ENCODE data around the gene HDAC9. TPM values are rescaled to one million over a fixed set of nuclear protein-coding genes. Genes with fewer than 3 reads are reported as not detected.

Gene HDAC9
- total RNA-seq, 1 experiment from 2014 or later = 2.1 TPM

DNA sequence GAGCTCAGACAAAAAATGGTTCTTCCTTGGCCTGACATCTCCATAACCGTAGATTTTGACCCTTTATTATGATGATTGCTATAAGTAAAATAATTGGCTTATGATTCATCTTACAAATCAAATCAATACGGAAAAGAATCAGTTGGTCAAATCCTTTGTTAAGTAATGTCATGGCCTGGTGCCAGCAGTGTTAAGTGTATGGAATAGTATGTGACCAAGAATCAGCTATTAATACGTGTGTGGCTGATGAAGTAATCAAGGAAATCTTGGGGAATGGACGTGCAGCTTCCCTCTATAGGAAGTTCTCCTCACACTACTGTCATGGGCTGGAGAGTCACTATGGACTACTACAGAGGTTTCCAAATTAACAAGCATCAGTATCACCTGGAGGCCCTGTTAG lies 391.3 kb downstream of the HDAC9 start:
- H3K4me3 ChIP-seq (ENCODE audit: insufficient read depth, low read depth, low read length) = no peak overlapping the region
- no peaks in the 10 kb centered on the region for H3K36me3 ChIP-seq (replicated peaks; ENCODE audit: control insufficient read depth, insufficient read depth, low read length)
- H3K27me3 ChIP-seq (ENCODE audit: control insufficient read depth, insufficient read depth, low read length) = no peaks in the 10 kb centered on the region
- no peak for DNase-seq

DNA sequence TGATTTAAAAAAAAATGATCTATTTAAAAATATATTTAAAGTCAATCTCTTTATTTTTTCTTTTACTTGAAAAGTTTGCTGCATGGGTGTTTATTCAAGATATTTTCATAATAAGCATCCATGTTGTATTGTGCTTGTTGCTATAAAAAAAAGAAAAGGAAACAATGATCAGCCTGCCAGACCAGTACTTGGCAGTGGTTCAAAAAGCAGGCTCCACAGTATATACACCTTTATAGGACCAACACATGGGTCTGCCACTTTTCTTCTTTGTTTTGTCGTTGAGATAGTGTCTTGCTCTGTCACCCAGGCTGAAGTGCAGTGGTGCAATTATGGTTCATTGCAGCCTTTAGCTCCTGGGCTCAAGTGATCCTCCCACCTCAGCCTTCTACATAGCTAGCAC lies 393.9 kb downstream of the HDAC9 start:
- no peak for DNase-seq
- no peaks in the 10 kb centered on the region for H3K27me3 ChIP-seq (ENCODE audit: control insufficient read depth, insufficient read depth, low read length)
- H3K4me3 ChIP-seq (ENCODE audit: insufficient read depth, low read depth, low read length) = no peak overlapping the region
- H3K36me3 ChIP-seq (replicated peaks; ENCODE audit: control insufficient read depth, insufficient read depth, low read length) = no peaks in the 10 kb centered on the region

DNA sequence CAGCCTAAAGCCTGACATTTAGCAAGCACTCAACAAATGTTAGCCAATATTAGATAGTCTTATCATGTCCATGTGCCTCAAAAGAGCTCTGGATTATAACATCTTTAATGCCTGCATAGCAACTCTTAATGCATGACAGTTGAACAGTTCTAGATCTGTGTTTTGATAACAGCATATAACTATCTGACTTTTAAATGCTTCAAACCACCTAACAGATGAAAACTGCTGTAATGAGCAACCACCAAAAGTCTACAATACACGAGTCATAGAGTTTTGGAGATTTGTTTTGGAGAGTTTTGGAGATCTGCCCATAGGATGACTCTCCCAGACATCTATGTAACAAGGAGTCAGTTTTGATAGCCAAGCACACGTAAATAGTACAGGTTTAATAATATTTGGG lies 394.6 kb downstream of the HDAC9 start:
- no peaks in the 10 kb centered on the region for H3K27me3 ChIP-seq (ENCODE audit: control insufficient read depth, insufficient read depth, low read length)

DNA sequence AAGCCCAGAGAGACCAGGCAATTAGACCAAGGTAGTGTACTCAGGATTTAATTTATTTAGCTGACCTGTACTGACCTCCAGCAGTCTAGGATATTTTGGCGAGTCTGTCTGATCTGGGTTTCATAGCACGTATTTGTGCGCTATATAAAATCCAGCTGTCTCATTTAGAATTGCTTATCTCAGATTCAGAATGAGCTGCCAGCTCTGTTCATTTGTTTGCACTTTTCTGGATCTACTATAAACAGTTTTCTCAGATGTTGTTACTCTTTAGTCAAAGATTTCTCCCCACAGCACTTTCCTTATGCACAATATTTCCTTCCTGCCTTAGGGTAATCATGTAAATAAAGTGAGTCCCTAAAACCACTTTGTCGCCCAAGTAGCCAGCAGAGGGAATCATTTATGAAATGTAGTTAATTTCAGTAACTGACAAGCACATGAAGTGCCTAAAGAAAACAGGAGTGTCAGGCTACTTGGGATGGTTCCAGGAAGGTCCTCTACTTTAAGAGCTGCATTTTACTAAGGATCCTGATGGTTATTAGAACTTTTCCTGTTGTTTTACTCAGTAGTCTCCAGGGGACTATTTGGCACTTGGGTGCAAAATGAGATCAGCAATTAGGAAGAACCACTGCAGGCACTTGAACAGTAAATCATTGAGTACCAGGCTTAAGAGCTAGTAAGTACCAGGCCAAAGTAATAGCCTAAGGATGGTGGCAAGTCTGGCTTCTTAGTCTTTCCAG lies 395.5 kb downstream of the HDAC9 start:
- no peak for DNase-seq
- Histone ChIP-seq H3K27me3 (ENCODE audit: control insufficient read depth, insufficient read depth, low read length) (no peaks in the 10 kb centered on the region), H3K36me3 (replicated peaks; ENCODE audit: control insufficient read depth, insufficient read depth, low read length) (no peaks in the 10 kb centered on the region), H3K4me3 (ENCODE audit: insufficient read depth, low read depth, low read length) (no peak overlapping the region)

More for the DNA sequence above, 394.6 kb downstream of the HDAC9 start:
- no peak for DNase-seq
- Histone ChIP-seq H3K36me3 (replicated peaks; ENCODE audit: control insufficient read depth, insufficient read depth, low read length) (no peaks in the 10 kb centered on the region), H3K4me3 (ENCODE audit: insufficient read depth, low read depth, low read length) (no peak overlapping the region)

DNA sequence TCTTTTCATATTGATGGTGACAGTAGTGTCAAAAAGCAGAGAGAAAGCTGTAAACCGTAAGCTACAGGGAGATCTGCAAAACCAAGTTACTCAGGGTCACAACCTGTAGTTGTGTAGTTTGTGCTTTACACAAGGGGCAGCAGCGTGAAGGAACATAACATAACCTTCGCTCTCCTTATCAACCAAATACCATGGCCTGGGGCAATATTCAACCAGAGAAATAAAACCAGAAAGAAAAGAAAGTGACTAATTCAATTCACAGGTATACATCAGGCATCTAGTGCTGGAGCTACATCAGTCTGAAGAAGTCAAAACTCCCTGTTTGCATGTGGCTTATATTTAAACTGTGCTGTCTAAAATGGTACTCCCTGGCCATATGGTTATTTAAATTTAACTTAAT lies 397.6 kb downstream of the HDAC9 start:
- Histone ChIP-seq H3K36me3 (replicated peaks; ENCODE audit: control insufficient read depth, insufficient read depth, low read length) (no peaks in the 10 kb centered on the region), H3K27me3 (ENCODE audit: control insufficient read depth, insufficient read depth, low read length) (no peaks in the 10 kb centered on the region), H3K4me3 (ENCODE audit: insufficient read depth, low read depth, low read length) (no peak overlapping the region)
- DNase-seq = no peak

DNA sequence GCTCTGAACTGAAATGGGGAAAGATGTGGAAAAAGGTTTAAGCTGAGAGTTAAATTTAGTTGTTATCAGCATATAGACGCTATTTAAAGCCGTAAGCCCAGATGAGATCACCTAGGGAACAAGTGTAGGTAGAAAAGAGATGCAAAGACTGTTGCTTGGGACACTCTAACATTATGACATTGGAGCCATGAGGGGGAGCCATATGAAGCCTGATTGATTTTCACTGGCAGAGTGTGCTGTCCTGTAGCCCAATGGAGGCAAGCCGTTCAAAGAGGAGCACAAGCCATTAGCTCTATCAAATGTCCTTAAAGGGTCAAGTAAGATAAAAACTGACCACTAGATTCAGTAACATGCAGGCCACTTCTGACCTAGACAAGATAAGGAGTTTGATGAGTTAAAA lies 398.6 kb downstream of the HDAC9 start:
- DNase-seq = peak; percentile 7
- no peak overlapping the region for H3K4me3 ChIP-seq (ENCODE audit: insufficient read depth, low read depth, low read length)
- H3K27me3 ChIP-seq (ENCODE audit: control insufficient read depth, insufficient read depth, low read length) = no peaks in the 10 kb centered on the region
- no peaks in the 10 kb centered on the region for H3K36me3 ChIP-seq (replicated peaks; ENCODE audit: control insufficient read depth, insufficient read depth, low read length)

DNA sequence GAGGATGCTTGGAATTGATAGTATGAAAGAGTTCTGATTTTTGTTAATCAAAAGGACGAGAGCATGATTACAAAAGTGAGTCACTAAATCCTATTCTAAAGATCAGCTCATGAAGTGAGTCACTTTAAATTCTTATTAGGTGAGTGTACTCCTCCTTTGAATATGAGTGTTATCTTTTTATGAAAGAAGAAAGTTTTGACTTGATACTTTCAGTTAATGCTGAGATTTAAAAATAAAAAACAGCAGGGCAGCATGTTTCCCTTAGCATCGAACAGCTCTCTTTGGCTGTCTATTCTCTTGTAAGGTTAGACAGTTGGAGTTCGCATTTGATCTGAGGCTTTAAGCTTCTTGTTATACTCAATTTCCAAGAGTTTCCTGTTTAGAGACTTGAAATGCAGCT lies 399.9 kb downstream of the HDAC9 start:
- Histone ChIP-seq H3K4me3 (ENCODE audit: insufficient read depth, low read depth, low read length) (no peak overlapping the region), H3K36me3 (replicated peaks; ENCODE audit: control insufficient read depth, insufficient read depth, low read length) (no peaks in the 10 kb centered on the region), H3K27me3 (ENCODE audit: control insufficient read depth, insufficient read depth, low read length) (no peaks in the 10 kb centered on the region)
- no peak for DNase-seq

DNA sequence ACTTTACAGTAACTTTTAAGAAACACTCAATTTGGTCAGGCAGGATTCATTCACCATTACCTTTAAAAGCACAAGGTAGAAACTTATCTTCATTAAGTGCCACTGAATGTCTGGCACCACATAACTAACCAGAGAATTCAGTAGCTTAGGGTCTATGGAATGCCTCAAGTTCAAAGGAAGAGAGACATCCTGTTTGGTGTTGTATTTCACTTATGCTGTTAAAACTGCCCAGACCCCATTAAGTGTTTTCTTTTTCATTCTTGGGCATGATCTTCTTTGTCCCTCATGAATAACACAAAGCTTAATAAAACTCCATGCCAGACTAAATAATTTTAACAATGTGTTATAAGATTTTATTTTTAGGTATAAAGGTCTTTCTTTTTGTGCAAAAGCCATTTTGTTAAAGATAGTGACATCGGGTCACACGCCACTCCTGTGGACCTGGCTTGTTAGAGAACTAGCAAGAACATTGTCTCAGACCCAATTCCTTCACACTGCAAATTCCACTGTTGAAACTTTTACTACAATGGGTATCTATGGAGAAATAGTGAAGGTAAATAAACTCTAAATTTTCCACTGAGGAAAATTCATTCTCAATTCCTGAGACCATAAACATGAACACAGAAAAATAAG lies 400.9 kb downstream of the HDAC9 start:
- Histone ChIP-seq H3K27me3 (ENCODE audit: control insufficient read depth, insufficient read depth, low read length) (no peaks in the 10 kb centered on the region), H3K36me3 (replicated peaks; ENCODE audit: control insufficient read depth, insufficient read depth, low read length) (no peaks in the 10 kb centered on the region), H3K4me3 (ENCODE audit: insufficient read depth, low read depth, low read length) (no peak overlapping the region)
- no peak for DNase-seq

DNA sequence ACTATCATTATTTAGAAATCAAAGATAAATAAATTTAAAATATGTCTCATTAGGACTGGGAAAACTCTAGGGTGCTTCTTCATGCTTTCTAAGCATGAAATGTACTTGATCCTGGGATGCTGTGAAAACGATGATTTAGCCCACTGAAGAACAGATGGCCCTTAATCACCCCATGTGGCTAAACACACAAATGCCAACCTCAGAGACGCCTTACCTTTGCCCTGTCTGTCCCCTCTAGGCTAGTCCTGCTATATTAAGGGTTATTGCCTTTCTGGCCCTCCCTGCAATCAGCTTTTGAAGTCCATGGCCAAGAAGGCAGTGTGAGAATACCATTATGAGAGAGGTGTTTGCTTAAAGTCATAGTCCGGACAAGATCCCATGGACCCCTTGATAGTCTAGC lies 404.7 kb downstream of the HDAC9 start:
- Histone ChIP-seq H3K36me3 (replicated peaks; ENCODE audit: control insufficient read depth, insufficient read depth, low read length) (no peaks in the 10 kb centered on the region), H3K27me3 (ENCODE audit: control insufficient read depth, insufficient read depth, low read length) (no peaks in the 10 kb centered on the region)
- DNase-seq = no peak

DNA sequence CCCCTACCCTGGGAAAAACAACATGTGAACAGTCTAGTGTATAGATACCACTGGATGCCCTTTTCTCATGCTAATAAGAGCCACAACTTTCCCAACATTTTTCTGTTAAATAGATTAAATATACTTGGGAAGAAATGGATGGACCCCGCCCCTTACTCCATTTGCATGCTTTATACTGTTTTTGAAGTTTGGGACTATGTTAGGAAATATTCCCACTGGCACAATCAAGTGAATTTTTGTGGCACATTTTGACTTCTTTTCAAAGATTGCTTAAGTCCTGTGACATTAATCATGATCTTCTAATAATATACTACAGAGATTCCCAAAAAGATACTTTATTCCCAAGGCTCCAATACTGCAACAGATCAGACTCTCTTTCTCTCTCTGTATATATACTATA lies 405.3 kb downstream of the HDAC9 start:
- H3K4me3 ChIP-seq (ENCODE audit: insufficient read depth, low read depth, low read length) = no peak overlapping the region
- DNase-seq = no peak
- H3K27me3 ChIP-seq (ENCODE audit: control insufficient read depth, insufficient read depth, low read length) = no peaks in the 10 kb centered on the region
- H3K36me3 ChIP-seq (replicated peaks; ENCODE audit: control insufficient read depth, insufficient read depth, low read length) = no peaks in the 10 kb centered on the region

More for the DNA sequence above, 404.7 kb downstream of the HDAC9 start:
- H3K4me3 ChIP-seq (ENCODE audit: insufficient read depth, low read depth, low read length) = no peak overlapping the region

DNA sequence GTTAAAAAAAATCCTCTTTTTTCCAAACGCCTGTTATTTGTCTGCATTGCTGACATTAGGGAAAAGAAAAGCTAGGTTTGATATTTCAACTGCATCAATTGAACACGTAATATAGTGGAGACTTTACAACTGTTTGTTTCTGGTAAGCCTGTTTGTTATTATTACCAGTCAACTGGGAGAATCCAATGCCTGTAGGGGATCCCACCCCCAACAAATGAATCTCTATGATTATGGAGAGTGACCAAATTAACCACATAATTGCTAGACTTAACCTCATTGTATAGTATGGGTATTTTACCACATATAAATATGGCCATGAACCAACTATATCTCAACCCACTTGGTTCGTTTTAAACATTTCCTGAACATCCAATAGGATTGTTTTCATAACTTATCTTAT lies 405.8 kb downstream of the HDAC9 start:
- H3K27me3 ChIP-seq (ENCODE audit: control insufficient read depth, insufficient read depth, low read length) = no peaks in the 10 kb centered on the region
- no peaks in the 10 kb centered on the region for H3K36me3 ChIP-seq (replicated peaks; ENCODE audit: control insufficient read depth, insufficient read depth, low read length)
- DNase-seq = no peak
- no peak overlapping the region for H3K4me3 ChIP-seq (ENCODE audit: insufficient read depth, low read depth, low read length)

DNA sequence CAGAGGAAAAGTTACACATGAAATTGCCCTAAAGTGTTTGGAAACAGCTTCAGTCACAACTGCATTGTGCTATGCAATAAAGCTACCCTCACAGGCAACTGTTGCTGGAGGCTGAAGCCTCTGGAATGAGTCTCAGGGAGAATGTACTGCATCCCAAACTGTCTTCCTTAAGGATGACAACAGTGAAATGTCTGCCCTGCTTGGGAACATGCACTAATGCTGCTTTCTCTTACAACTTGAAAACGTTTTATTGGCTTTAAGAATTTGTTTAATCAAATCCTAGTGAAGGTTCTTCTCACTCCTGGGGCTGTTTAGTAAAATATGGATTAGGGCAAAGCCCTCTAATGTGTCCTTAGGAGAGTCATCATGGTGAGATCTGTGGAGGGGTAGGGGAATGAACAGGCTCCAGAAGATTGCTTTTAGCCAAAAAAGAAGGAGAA lies 406.5 kb downstream of the HDAC9 start:
- Histone ChIP-seq H3K36me3 (replicated peaks; ENCODE audit: control insufficient read depth, insufficient read depth, low read length) (no peaks in the 10 kb centered on the region), H3K4me3 (ENCODE audit: insufficient read depth, low read depth, low read length) (no peak overlapping the region), H3K27me3 (ENCODE audit: control insufficient read depth, insufficient read depth, low read length) (no peaks in the 10 kb centered on the region)
- DNase-seq = no peak

DNA sequence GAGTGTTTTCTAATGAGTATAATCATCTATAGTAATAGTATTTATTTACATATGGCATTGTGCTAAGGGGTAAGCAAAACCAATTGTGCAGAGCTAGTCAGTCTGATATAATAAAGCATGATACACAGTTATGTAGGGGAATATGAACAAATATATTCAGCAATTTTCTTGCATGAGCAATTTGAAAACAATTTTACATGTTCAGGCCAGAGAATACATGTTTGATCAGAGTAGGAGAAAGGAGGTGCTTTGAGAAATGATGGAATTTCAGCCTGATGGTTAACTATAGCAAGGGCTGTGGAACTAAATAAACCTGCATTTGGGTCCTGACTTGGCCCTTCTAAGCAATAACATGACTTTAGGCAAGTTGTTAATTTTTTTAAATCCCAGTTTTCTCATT lies 407.3 kb downstream of the HDAC9 start:
- H3K27me3 ChIP-seq (ENCODE audit: control insufficient read depth, insufficient read depth, low read length) = no peaks in the 10 kb centered on the region
- H3K36me3 ChIP-seq (replicated peaks; ENCODE audit: control insufficient read depth, insufficient read depth, low read length) = no peaks in the 10 kb centered on the region
- no peak for DNase-seq
- H3K4me3 ChIP-seq (ENCODE audit: insufficient read depth, low read depth, low read length) = no peak overlapping the region

DNA sequence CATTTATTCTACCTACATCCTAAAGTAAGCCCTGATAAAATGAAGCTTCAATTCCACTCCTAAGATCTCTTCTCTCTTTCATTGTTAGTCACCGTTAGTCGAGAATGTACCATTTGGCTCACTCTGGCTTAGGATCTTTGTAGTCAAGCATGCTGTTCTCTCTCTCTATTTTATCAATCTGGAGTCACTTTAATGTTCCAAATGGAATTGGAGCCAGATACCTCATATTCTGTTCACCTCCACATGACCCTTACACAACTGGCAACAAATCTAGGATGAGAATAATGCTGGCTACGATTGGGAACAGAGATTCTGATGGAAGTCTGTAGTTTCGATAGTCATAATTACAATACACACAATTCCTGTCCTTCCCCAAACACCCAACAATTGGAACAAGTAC lies 408.1 kb downstream of the HDAC9 start:
- no peaks in the 10 kb centered on the region for H3K36me3 ChIP-seq (replicated peaks; ENCODE audit: control insufficient read depth, insufficient read depth, low read length)
- DNase-seq = no peak
- no peak overlapping the region for H3K4me3 ChIP-seq (ENCODE audit: insufficient read depth, low read depth, low read length)
- no peaks in the 10 kb centered on the region for H3K27me3 ChIP-seq (ENCODE audit: control insufficient read depth, insufficient read depth, low read length)

DNA sequence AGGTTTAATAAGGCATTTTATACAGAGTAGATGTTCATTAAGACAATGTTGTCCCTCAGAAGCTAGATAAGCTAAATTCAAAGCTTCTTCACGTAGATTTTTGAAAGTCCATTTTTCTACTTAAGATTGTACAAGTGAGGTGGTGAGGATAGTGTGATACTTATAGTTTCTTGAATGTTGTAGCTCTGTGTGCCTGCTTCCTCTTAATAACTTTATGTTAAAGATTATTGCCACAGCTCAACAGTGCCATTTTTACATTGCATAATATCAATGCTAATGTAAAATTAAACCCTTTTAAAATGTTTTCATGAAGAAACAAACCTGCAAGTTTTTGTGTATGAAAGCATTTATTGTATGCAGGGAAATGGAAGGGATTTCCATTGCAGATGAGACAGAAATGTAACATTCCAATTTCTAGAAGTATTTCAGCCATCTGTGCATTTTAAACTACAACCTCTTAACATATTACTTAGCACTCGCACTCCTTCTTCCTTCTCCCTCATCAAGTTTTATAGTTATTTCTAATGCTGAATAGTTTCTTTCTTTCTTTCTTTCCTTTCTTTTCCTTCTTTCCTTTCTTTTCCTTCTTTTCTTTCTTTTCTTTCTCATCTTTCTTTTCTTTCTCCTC lies 409.9 kb downstream of the HDAC9 start:
- no peaks in the 10 kb centered on the region for H3K27me3 ChIP-seq (ENCODE audit: control insufficient read depth, insufficient read depth, low read length)
- H3K36me3 ChIP-seq (replicated peaks; ENCODE audit: control insufficient read depth, insufficient read depth, low read length) = no peaks in the 10 kb centered on the region
- no peak overlapping the region for H3K4me3 ChIP-seq (ENCODE audit: insufficient read depth, low read depth, low read length)
- no peak for DNase-seq
